Tibial nerve (tissue), 4 donors: ENCODE measurements around the gene OR2A7. TPM values are rescaled to one million over a fixed set of nuclear protein-coding genes. Genes with fewer than 3 reads are reported as not detected.
"Not testable (repeated sequence)": the region's sequence is repeated elsewhere in the genome, so short reads cannot be mapped to it uniquely, and the experiment has no call there.

Source experiments
- DNase-seq, 2 donors: peaks; one replicate each; pipeline ENCODE4 v3.0.0-alpha.2; 2019; ENCODE audit warnings: low spot score in 2 of 2
- H3K27ac ChIP-seq, 4 donors: fragments of 200-600 bp; sonication (generic) in 3 of 4; one replicate each; pipeline ENCODE4 v1.5.1; 2017 to 2019; ENCODE audit warnings: mild to moderate bottlenecking in 1 of 4
- H3K27me3 ChIP-seq, 2 donors: fragments of 200-600 bp; sonication (generic) in 1 of 2; one replicate each; pipeline versions ENCODE4 v1.5.1 to v1.6.0; 2017 to 2019
- H3K36me3 ChIP-seq, 3 donors: fragments of 200-600 bp; sonication (generic); one replicate each; pipeline ENCODE4 v1.5.1; 2018 to 2019
- H3K4me1 ChIP-seq, 4 donors: fragments of 200-600 bp; sonication (generic) in 3 of 4; one replicate each; pipeline ENCODE4 v1.5.1; 2017 to 2019
- H3K4me3 ChIP-seq, 4 donors: fragments of 200-600 bp; sonication (generic) in 3 of 4; one replicate each; pipeline ENCODE4 v1.5.1; 2017 to 2019; ENCODE audit warnings: mild to moderate bottlenecking in 1 of 4, moderate library complexity in 1 of 4
- H3K9me3 ChIP-seq, 4 donors: fragments of 200-600 bp; sonication (generic) in 3 of 4; one replicate each; pipeline ENCODE4 v1.5.1; 2017 to 2019
- WGBS, 2 donors: methylation state at CpG; one replicate each; pipeline ENCODE4 v1.1.5; 2018; 5-methylcytosine and 5-hydroxymethylcytosine counted together
- total RNA-seq, 4 donors: library from RNA; depleted of rRNA; stranded (reverse); fragments of >200 nt; gene quantifications; one replicate each; pipeline ENCODE4 v1.1.0, GENCODE V29; 2016

The OR2A7 gene, protein sequence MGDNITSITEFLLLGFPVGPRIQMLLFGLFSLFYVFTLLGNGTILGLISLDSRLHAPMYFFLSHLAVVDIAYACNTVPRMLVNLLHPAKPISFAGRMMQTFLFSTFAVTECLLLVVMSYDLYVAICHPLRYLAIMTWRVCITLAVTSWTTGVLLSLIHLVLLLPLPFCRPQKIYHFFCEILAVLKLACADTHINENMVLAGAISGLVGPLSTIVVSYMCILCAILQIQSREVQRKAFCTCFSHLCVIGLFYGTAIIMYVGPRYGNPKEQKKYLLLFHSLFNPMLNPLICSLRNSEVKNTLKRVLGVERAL
- total RNA-seq, result 1 to 10 TPM; 1.1 to 3.8 (median 2.2) TPM

- DNase-seq, H3K4me3 ChIP-seq, H3K9me3 ChIP-seq, H3K27me3 ChIP-seq, H3K27ac ChIP-seq, H3K36me3 ChIP-seq, H3K4me1 ChIP-seq: not testable (repeated sequence)
- 92 to 93% methylated on average over 2 to 7 of the region's 7 CpGs for WGBS, 2 donors
Observed at GRCh38 chr7:144264692-144265091, at the start of gene OR2A7. OR2A7 (minus strand) TSS chr7:144264792; CDS start chr7:144259628, 5,164 bp downstream.

GRCh38 chr7:144311872-144312469 lies 47.4 kb upstream of the OR2A7 start, which contains the start of gene OR2A1:
OR2A1 (plus strand) TSS chr7:144312419; CDS start chr7:144318125, 5,706 bp downstream.
- not testable (repeated sequence) for DNase-seq, H3K27me3 ChIP-seq, H3K9me3 ChIP-seq, H3K4me1 ChIP-seq, H3K36me3 ChIP-seq, H3K27ac ChIP-seq, H3K4me3 ChIP-seq
- WGBS, 2 donors, result 71% methylated on average over 2 of the region's 2 CpGs; no CpG with 5 or more reads in 1 of the 2 donors

- H3K27me3 ChIP-seq, result not testable (repeated sequence)
- 90% methylated on average over 1 of the region's 2 CpGs; no CpG with 5 or more reads in 1 of the 2 donors for WGBS, 2 donors
Observed at GRCh38 chr7:144311218-144311617, 46.6 kb upstream of the OR2A7 start.

DNA sequence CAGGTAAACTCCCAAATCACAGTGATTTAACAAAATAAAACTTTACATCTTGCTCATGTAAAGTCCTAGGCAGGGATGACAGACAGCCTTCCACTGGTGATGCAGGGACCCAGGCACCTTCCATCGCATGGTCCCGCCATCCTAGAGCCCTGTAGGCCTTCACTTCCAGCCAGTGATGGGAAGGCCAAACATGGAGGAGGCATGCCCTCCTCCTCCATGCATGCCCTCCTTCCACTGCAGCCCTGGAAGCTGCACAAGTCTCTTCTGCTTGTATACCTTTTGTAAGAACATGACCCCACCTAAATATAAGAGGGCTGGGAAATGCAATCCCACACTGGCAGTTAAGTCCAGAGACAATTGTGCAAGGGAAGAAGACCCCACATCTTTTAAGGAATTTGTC lies 45.1 kb upstream of the OR2A7 start:
- no CpG with 5 or more reads among the region's 2 CpGs for WGBS, 2 donors

More at GRCh38 chr7:144311218-144311617, 46.6 kb upstream of the OR2A7 start:
- not testable (repeated sequence) for H3K4me1 ChIP-seq, H3K36me3 ChIP-seq, H3K27ac ChIP-seq, H3K9me3 ChIP-seq, DNase-seq, H3K4me3 ChIP-seq

DNA sequence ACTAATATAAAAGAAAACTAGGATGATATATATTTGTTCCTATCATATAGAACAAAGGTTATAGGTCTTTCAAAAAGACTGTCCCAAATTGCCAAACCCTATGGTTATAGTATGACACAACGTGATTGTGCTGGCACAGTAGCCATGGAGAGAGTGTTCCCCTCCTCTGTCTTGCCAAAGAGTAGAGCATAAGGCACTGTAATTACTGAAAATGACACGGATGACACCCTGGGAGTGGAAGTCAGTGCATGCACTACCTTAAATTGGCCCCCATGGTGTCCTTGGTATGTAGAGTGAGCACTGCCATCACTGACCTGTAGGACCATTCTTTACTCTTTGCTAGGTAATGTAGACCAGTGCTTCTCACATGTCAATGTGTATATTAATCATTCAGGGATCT lies 40.6 kb upstream of the OR2A7 start:
- H3K27me3 ChIP-seq, H3K4me1 ChIP-seq, DNase-seq, H3K27ac ChIP-seq, H3K36me3 ChIP-seq, H3K4me3 ChIP-seq, H3K9me3 ChIP-seq: not testable (repeated sequence)
- WGBS, 2 donors, result no CpG with 5 or more reads among the region's 2 CpGs

More for the DNA sequence above, 45.1 kb upstream of the OR2A7 start:
- H3K9me3 ChIP-seq, H3K4me3 ChIP-seq, H3K27me3 ChIP-seq, H3K36me3 ChIP-seq, H3K27ac ChIP-seq, DNase-seq, H3K4me1 ChIP-seq: not testable (repeated sequence)

- DNase-seq, H3K9me3 ChIP-seq, H3K4me1 ChIP-seq, H3K27me3 ChIP-seq, H3K4me3 ChIP-seq, H3K27ac ChIP-seq, H3K36me3 ChIP-seq: not testable (repeated sequence)
- no CpG with 5 or more reads among the region's 5 CpGs for WGBS, 2 donors
Observed at GRCh38 chr7:144303607-144304006, 39.0 kb upstream of the OR2A7 start.

GRCh38 chr7:144302578-144303303 lies 38.1 kb upstream of the OR2A7 start:
- not testable (repeated sequence) for H3K36me3 ChIP-seq, H3K27ac ChIP-seq, H3K27me3 ChIP-seq, H3K4me1 ChIP-seq, H3K9me3 ChIP-seq, DNase-seq, H3K4me3 ChIP-seq
- no CpG with 5 or more reads among the region's 1 CpG for WGBS, 2 donors

- DNase-seq, H3K36me3 ChIP-seq, H3K4me1 ChIP-seq, H3K27me3 ChIP-seq, H3K27ac ChIP-seq, H3K9me3 ChIP-seq: not testable (repeated sequence)
- peak overlapping the region in 1 of 4 donors; percentile 38 for H3K4me3 ChIP-seq
- no CpG with 5 or more reads among the region's 60 CpGs for WGBS, 2 donors
Observed at GRCh38 chr7:144293794-144294499, 29.4 kb upstream of the OR2A7 start.

- not testable (repeated sequence) for H3K4me1 ChIP-seq, H3K9me3 ChIP-seq, H3K27ac ChIP-seq, H3K27me3 ChIP-seq, DNase-seq, H3K36me3 ChIP-seq, H3K4me3 ChIP-seq
- WGBS, 2 donors, result 73 to 95% methylated on average over 4 to 6 of the region's 14 CpGs
Observed at GRCh38 chr7:144292384-144293161, 28.0 kb upstream of the OR2A7 start.

GRCh38 chr7:144291607-144292006 lies 27.0 kb upstream of the OR2A7 start:
- H3K27ac ChIP-seq, H3K36me3 ChIP-seq, H3K27me3 ChIP-seq, DNase-seq, H3K4me3 ChIP-seq, H3K4me1 ChIP-seq, H3K9me3 ChIP-seq: not testable (repeated sequence)
- 58 to 81% methylated on average over 2 of the region's 4 CpGs for WGBS, 2 donors

DNA sequence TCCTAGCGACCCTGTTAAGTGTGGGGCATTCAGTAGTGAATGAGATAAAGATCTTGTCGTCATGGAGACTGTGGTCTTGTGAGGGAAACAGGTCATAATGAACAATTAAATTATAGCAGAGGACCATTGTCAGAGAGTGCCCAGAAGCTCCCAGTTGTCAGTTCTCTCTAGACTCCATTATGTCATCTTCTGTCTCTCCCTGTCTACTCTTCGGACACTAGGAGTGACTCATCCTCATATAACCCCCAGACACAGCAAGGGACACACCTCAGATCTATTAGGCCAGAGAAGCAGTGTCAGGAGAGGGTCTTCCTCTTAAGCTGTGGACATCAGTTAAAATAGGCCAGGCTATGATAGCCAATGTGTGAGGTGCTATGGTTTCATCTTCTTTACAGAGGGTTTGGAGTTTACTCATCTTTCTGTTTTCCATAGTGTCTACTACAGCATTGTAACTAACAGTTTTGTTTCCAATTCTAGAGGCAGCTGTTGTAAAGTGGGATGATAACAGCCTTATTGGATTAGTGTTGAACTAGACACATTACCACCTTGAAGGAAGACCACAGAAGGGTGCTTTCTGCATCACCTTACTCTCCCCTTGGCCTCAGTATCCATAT lies 22.7 kb upstream of the OR2A7 start:
- WGBS, 2 donors, result no CpG with 5 or more reads among the region's 3 CpGs
- not testable (repeated sequence) for H3K4me3 ChIP-seq, DNase-seq

GRCh38 chr7:144283716-144284115 lies 19.1 kb upstream of the OR2A7 start:
- H3K27ac ChIP-seq, DNase-seq, H3K9me3 ChIP-seq, H3K36me3 ChIP-seq, H3K4me1 ChIP-seq, H3K4me3 ChIP-seq, H3K27me3 ChIP-seq: not testable (repeated sequence)
- no CpG with 5 or more reads among the region's 6 CpGs for WGBS, 2 donors

More for the DNA sequence above, 22.7 kb upstream of the OR2A7 start:
- H3K9me3 ChIP-seq, H3K27ac ChIP-seq, H3K27me3 ChIP-seq, H3K36me3 ChIP-seq, H3K4me1 ChIP-seq: not testable (repeated sequence)
